Panc1 (cell line): ENCODE results near the gene TEF.
"Not testable (repeated sequence)": the region's sequence is repeated elsewhere in the genome, so short reads cannot be mapped to it uniquely, and the experiment has no call there.

Source experiments
- CTCF ChIP-seq: fragments of 450-650 bp; IDR thresholded peaks from 2 replicates; pipeline ENCODE4 v1.5.1; 2017; ENCODE audit warnings: mild to moderate bottlenecking
- POLR2AphosphoS5 ChIP-seq: IDR thresholded peaks from 2 replicates; pipeline ENCODE4 v1.6.1; 2012; ENCODE audit warnings: mild to moderate bottlenecking, low read depth, low read length, moderate library complexity
- REST ChIP-seq, 2 experiments: IDR thresholded peaks; 2 replicates each; pipeline ENCODE4 v1.6.1; 2011 to 2012; ENCODE audit warnings: low read depth in 2 of 2, control low read depth in 1 of 2, low read length in 1 of 2, mild to moderate bottlenecking in 1 of 2, moderate library complexity in 1 of 2; ENCODE audit not compliant: insufficient read depth in 1 of 2
- SIN3A ChIP-seq: IDR thresholded peaks from 2 replicates; pipeline ENCODE4 v1.6.1; 2012; ENCODE audit warnings: low read depth, mild to moderate bottlenecking, low read length, moderate library complexity, borderline replicate concordance; ENCODE audit not compliant: insufficient read depth
- TCF7L2 ChIP-seq: IDR thresholded peaks from 2 replicates; pipeline ENCODE4 v1.6.1; 2011; ENCODE audit warnings: mild to moderate bottlenecking, low read depth, low read length, inconsistent platforms

GRCh38 chr22:41440511-41440910 is 58.8 kb downstream of the TEF start:
- not testable (repeated sequence) for TF ChIP-seq SIN3A; CTCF; POLR2AphosphoS5; REST (IDR thresholded peaks at IDR 0.05; ENCODE audit: insufficient read depth in 1 of 2, low read depth in 2 of 2, low read length in 1 of 2); TCF7L2
